Stimulated activated CD4-positive, alpha-beta T cell treated with anti-CD3 and anti-CD28 coated beads, Interleukin-1b, Interleukin-23, amount 100 ng/mL, for 48 hours (primary cell): ENCODE measurements around the gene CYB561D1.

Experiments
- DNase-seq: peaks from one replicate; pipeline ENCODE4 v3.0.0-alpha.2; 2020

CYB561D1 gene

GRCh38 chr1:109501644-109502363, 7.9 kb downstream of the CYB561D1 start:
- no peak for DNase-seq

GRCh38 chr1:109502364-109502851, 8.5 kb downstream of the CYB561D1 start:
- no peak for DNase-seq

GRCh38 chr1:109503935-109504334, 10.0 kb downstream of the CYB561D1 start:
- no peak for DNase-seq

- no peak for DNase-seq
Observed at GRCh38 chr1:109504974-109505373, 11.1 kb downstream of the CYB561D1 start.

- no peak for DNase-seq
Observed at GRCh38 chr1:109508001-109508872, 14.3 kb downstream of the CYB561D1 start.

- no peak for DNase-seq
Observed at GRCh38 chr1:109508873-109509175, 14.9 kb downstream of the CYB561D1 start.

- peak; percentile 44 for DNase-seq
Observed at GRCh38 chr1:109509176-109510134, 15.6 kb downstream of the CYB561D1 start, which contains the start of gene AMIGO1. Gene AMIGO1, minus strand, starts transcription at chr1:109509727. Its CDS starts 815 bp downstream, at chr1:109508912.

- no peak for DNase-seq
Observed at GRCh38 chr1:109513110-109513710, 19.3 kb downstream of the CYB561D1 start.

- DNase-seq: no peak
Observed at GRCh38 chr1:109514846-109515245, 21.0 kb downstream of the CYB561D1 start.

GRCh38 chr1:109516872-109517271, 23.0 kb downstream of the CYB561D1 start:
- no peak for DNase-seq

GRCh38 chr1:109517337-109517736, 23.4 kb downstream of the CYB561D1 start:
- DNase-seq: no peak

- no peak for DNase-seq
Observed at GRCh38 chr1:109521002-109521951, 27.4 kb downstream of the CYB561D1 start.

- no peak for DNase-seq
Observed at GRCh38 chr1:109522026-109522425, 28.1 kb downstream of the CYB561D1 start.

- no peak for DNase-seq
Observed at GRCh38 chr1:109523706-109524105, 29.8 kb downstream of the CYB561D1 start.

GRCh38 chr1:109527098-109527811, 33.4 kb downstream of the CYB561D1 start:
- DNase-seq: no peak

- DNase-seq: no peak
Observed at GRCh38 chr1:109527846-109528695, 34.2 kb downstream of the CYB561D1 start.

- no peak for DNase-seq
Observed at GRCh38 chr1:109528712-109529111, 34.8 kb downstream of the CYB561D1 start.

- no peak for DNase-seq
Observed at GRCh38 chr1:109529881-109530456, 36.1 kb downstream of the CYB561D1 start.

GRCh38 chr1:109530457-109531087, 36.7 kb downstream of the CYB561D1 start:
- DNase-seq: no peak
